Measurements from ENCODE around the gene CD244.

GRCh38 chr1:160811147-160811546, 51.5 kb downstream of the CD244 start:
- no peak for TF ChIP-seq CTCF (IDR thresholded peaks at IDR 0.05)
- no peak for TF ChIP-seq POLR2A (IDR thresholded peaks at IDR 0.05)
- TF ChIP-seq EP300 (IDR thresholded peaks at IDR 0.05), result no peak

All from stomach (tissue), 4 donors.